OCI-LY7 (cell line): ENCODE data around the gene MOB1B. TPM values are rescaled to one million over a fixed set of nuclear protein-coding genes. Genes with fewer than 3 reads are reported as not detected.
"Not testable (repeated sequence)": the region's sequence is repeated elsewhere in the genome, so short reads cannot be mapped to it uniquely, and the experiment has no call there.

Experiments used
- BruUV-seq: library from RNA; stranded (reverse); fragments of 400-500 nt; replicated peaks from 2 replicates; lab custom pipeline; 2021; lab: Mats Ljungman, UMichigan
- CTCF ChIA-PET: fragments of 300-600 bp; sonication (Branson Sonifier 250); formaldehyde crosslinking; loops from one replicate; lab custom pipeline; 2022; ENCODE audit warnings: antibody characterized with exemption; ENCODE audit not compliant: unreplicated experiment; lab: Charles Lee
- POLR2A ChIA-PET: fragments of 300-600 bp; sonication (Branson Sonifier 250); formaldehyde crosslinking; loops from one replicate; lab custom pipeline; 2022; ENCODE audit warnings: antibody characterized with exemption; lab: Charles Lee
- DNase-seq: peaks from one replicate; pipeline ENCODE4 v3.0.0-alpha.2; 2015; ENCODE audit warnings: low spot score
- H2AFZ ChIP-seq: fragments of 200-600 bp; sonication (generic), shearing (Covaris generic); 2 replicates; pipeline ENCODE4 v1.6.1; 2014; ENCODE audit warnings: mild to moderate bottlenecking, antibody characterized with exemption, low read length, moderate library complexity
- H3K27ac ChIP-seq: fragments of 200-600 bp; sonication (generic); 2 replicates; pipeline ENCODE4 v1.5.1; 2014; ENCODE audit warnings: mixed run types, low read depth, mild to moderate bottlenecking, moderate library complexity, low read length, inconsistent platforms; ENCODE audit not compliant: poor library complexity, severe bottlenecking
- H3K36me3 ChIP-seq: fragments of 200-600 bp; sonication (generic); 2 replicates; pipeline ENCODE4 v1.6.1; 2014; ENCODE audit warnings: mild to moderate bottlenecking, antibody characterized with exemption, low read length, moderate library complexity, mixed read lengths; ENCODE audit not compliant: insufficient read depth
- H3K4me1 ChIP-seq: fragments of 200-600 bp; sonication (generic); 2 replicates; pipeline ENCODE4 v1.5.1; 2014; ENCODE audit warnings: mild to moderate bottlenecking, low read length; ENCODE audit not compliant: insufficient read depth, poor library complexity, severe bottlenecking
- H3K4me2 ChIP-seq: fragments of 200-600 bp; sonication (generic); 2 replicates; pipeline ENCODE4 v1.6.1; 2014; ENCODE audit warnings: mild to moderate bottlenecking, low read length
- H3K4me3 ChIP-seq: fragments of 200-600 bp; sonication (generic); 2 replicates; pipeline ENCODE4 v1.5.1; 2014; ENCODE audit warnings: mild to moderate bottlenecking, low read depth, low read length; ENCODE audit not compliant: poor library complexity, severe bottlenecking
- H3K79me2 ChIP-seq: fragments of 200-600 bp; sonication (generic); 2 replicates; pipeline ENCODE4 v1.6.1; 2016; ENCODE audit warnings: low read depth, mild to moderate bottlenecking, low read length, moderate library complexity, mixed read lengths; ENCODE audit not compliant: insufficient read depth
- H3K9me2 ChIP-seq: fragments of 200-600 bp; sonication (generic); 2 replicates; pipeline ENCODE4 v1.6.1; 2016; ENCODE audit warnings: mild to moderate bottlenecking, low read length, mixed read lengths; ENCODE audit not compliant: insufficient read depth
- H3K9me3 ChIP-seq: fragments of 200-600 bp; sonication (generic); 2 replicates; pipeline ENCODE4 v1.6.1; 2014; ENCODE audit warnings: mild to moderate bottlenecking, mixed run types, low read length, mixed read lengths
- H4K20me1 ChIP-seq: fragments of 200-600 bp; sonication (generic); 2 replicates; pipeline ENCODE4 v1.6.1; 2014; ENCODE audit warnings: mild to moderate bottlenecking, antibody characterized with exemption, low read length, moderate library complexity, mixed read lengths; ENCODE audit not compliant: insufficient read depth
- CTCF ChIP-seq: fragments of 200-600 bp; sonication (generic); conservative IDR thresholded peaks from 2 replicates; pipeline ENCODE4 v1.5.1; 2014; ENCODE audit warnings: mild to moderate bottlenecking, antibody characterized with exemption, low read length, moderate library complexity, mixed read lengths
- EZH2phosphoT487 ChIP-seq: fragments of 200-600 bp; sonication (generic); IDR thresholded peaks from 2 replicates; pipeline ENCODE4 v1.6.1; 2018; ENCODE audit warnings: low read depth, borderline replicate concordance, mild to moderate bottlenecking, mixed run types, antibody characterized with exemption, low read length, moderate library complexity, mixed read lengths
- intact Hi-C: fragments of 100-400 bp; cut with micrococcal nuclease; formaldehyde crosslinking; loops from one replicate; pipeline ENCODE4 v1.10.0; 2022; ENCODE audit not compliant: unreplicated experiment
- total RNA-seq, 2 experiments: library from RNA; depleted of rRNA in 1 of 2; stranded (reverse); fragments of >200 nt in 1 of 2; shearing (Covaris generic) in 1 of 2; gene quantifications; 2 replicates each; pipeline ENCODE4 v1.2.3, GENCODE V29; 2014 to 2022

The MOB1B gene
- total RNA-seq, 2 experiments from 2014 or later = 4.7 to 22.4 TPM

- Histone ChIP-seq H3K27ac (no peak overlapping the region), H3K4me2 (peak overlapping the region; percentile 35), H2AFZ (peak overlapping the region; percentile 27; the same call in 1 of the 2 replicates), H4K20me1 (no peaks in the 10 kb centered on the region), H3K79me2 (no peaks in the 10 kb centered on the region), H3K9me3 (no peaks in the 10 kb centered on the region), H3K9me2 (no peaks in the 10 kb centered on the region), H3K4me3 (no peak overlapping the region), H3K36me3 (no peaks in the 10 kb centered on the region), H3K4me1 (peaks cover 17% of the 10 kb centered on the region)
- ChIA-PET CTCF (no interaction called here), POLR2A (interaction anchor here (0.5 to 0.6 kb wide), 2 partner anchors 34 to 293 kb away, joined by 3 read pairs; no protein-coding TSS in a partner anchor)
- intact Hi-C loops = no loop called here
- BruUV-seq = no TSS peak
- DNase-seq = no peak
- TF ChIP-seq EZH2phosphoT487 (no peak), CTCF (no peak)
Measured at GRCh38 chr4:70895405-70895804, 6.8 kb upstream of the MOB1B start.

- intact Hi-C loops = no loop called here
- H3K79me2 ChIP-seq = no peaks in the 10 kb centered on the region
- peak; percentile 30 for DNase-seq
- ChIA-PET CTCF (no interaction called here), POLR2A (interaction anchor here (0.5 to 0.9 kb wide), 6 partner anchors 8 to 294 kb away, joined by 3 to 5 read pairs (median 3); partner anchors contain the start of gene DCK)
- no peaks in the 10 kb centered on the region for H4K20me1 ChIP-seq
- H3K27ac ChIP-seq = no peak overlapping the region
- no TSS peak for BruUV-seq
- TF ChIP-seq CTCF (no peak), EZH2phosphoT487 (no peak)
- peaks cover 17% of the 10 kb centered on the region for H3K4me1 ChIP-seq
- no peaks in the 10 kb centered on the region for H3K36me3 ChIP-seq
- no peaks in the 10 kb centered on the region for H3K9me2 ChIP-seq
- H3K4me2 ChIP-seq = peak overlapping the region; percentile 35
- no peak overlapping the region for H3K4me3 ChIP-seq
- no peaks in the 10 kb centered on the region for H3K9me3 ChIP-seq
- H2AFZ ChIP-seq = peak overlapping the region; percentile 27; the same call in 1 of the 2 replicates
Measured at GRCh38 chr4:70895811-70896491, 6.2 kb upstream of the MOB1B start.

- intact Hi-C loops, H3K27ac ChIP-seq, H3K9me2 ChIP-seq, CTCF ChIA-PET, DNase-seq, H3K4me3 ChIP-seq, H3K9me3 ChIP-seq, H2AFZ ChIP-seq, H3K36me3 ChIP-seq, H4K20me1 ChIP-seq, BruUV-seq, H3K4me2 ChIP-seq: not testable (repeated sequence)
- peaks cover 30% of the 10 kb centered on the region for H3K4me1 ChIP-seq
- peaks cover 10% of the 10 kb centered on the region for H3K79me2 ChIP-seq
- POLR2A ChIA-PET = interaction anchor here (0.6 to 1.0 kb wide), 2 partner anchors 22 to 111 kb away, joined by 3 to 5 read pairs; no protein-coding TSS in a partner anchor
Measured at GRCh38 chr4:70898581-70898980, 3.6 kb upstream of the MOB1B start.
